GM12878 (cell line): ENCODE data around the gene ACTL10. TPM values are rescaled to one million over a fixed set of nuclear protein-coding genes. Genes with fewer than 3 reads are reported as not detected.
A peak's percentile ranks its signal among the peaks of the same experiment; 100 is the strongest.

Source experiments
- ATAC-seq: fragments of 200-7000 bp; cut with Tn5 transposase; 3 replicates; pipeline ENCODE4 v1.9.1; 2020; ENCODE audit warnings: mild to moderate bottlenecking, moderate library complexity
- BruUV-seq: library from RNA; stranded (reverse); fragments of 400-500 nt; replicated peaks from 2 replicates; lab custom pipeline; 2021; lab: Mats Ljungman, UMichigan
- CTCF ChIA-PET: fragments of 300-600 bp; sonication (Branson Sonifier 250); formaldehyde crosslinking; extraction: SDS; loops from one replicate; lab custom pipeline; 2021; ENCODE audit warnings: inconsistent platforms; lab: Yijun Ruan, JAX
- POLR2A ChIA-PET: fragments of 350-600 bp; formaldehyde crosslinking; extraction: SDS; loops from one replicate; lab custom pipeline; 2021; ENCODE audit warnings: inconsistent platforms; lab: Charles Lee
- RAD21 ChIA-PET: fragments of 300-600 bp; sonication (Branson Sonifier 250); formaldehyde crosslinking; loops from one replicate; lab custom pipeline; 2023; ENCODE audit warnings: antibody characterized with exemption; ENCODE audit not compliant: unreplicated experiment; lab: Charles Lee
- SMC1A ChIA-PET: fragments of 300-600 bp; sonication (Branson Sonifier 250); formaldehyde crosslinking; loops from one replicate; lab custom pipeline; 2023; ENCODE audit not compliant: unreplicated experiment, uncharacterized antibody; lab: Charles Lee
- DNase-seq: peaks from one replicate; pipeline ENCODE4 v3.0.0-alpha.2; 2011; ENCODE audit warnings: low read depth, low spot score
- FAIRE-seq: peaks from 3 replicates; lab custom pipeline; 2011; peaks lifted over from hg19 to GRCh38; lab: Jason Lieb, UNC
- H2AFZ ChIP-seq: 2 replicates; pipeline ENCODE4 v1.6.0; 2011; ENCODE audit warnings: low read depth, low read length, control low read depth; ENCODE audit not compliant: control insufficient read depth
- H3K27ac ChIP-seq: 2 replicates; pipeline ENCODE4 v1.5.1; 2011; ENCODE audit warnings: control low read depth; ENCODE audit not compliant: control insufficient read depth, insufficient read depth
- H3K27me3 ChIP-seq, 2 experiments: replicated peaks in 1 of 2; 2 replicates each; pipeline versions ENCODE4 v1.6.0 to v1.6.1; 2011; ENCODE audit warnings: low read length in 1 of 2; ENCODE audit not compliant: control insufficient read depth in 2 of 2, insufficient read depth in 2 of 2
- H3K36me3 ChIP-seq, 2 experiments: 2 replicates each; pipeline ENCODE4 v1.5.1; 2011; ENCODE audit warnings: low read length in 1 of 2; ENCODE audit not compliant: control insufficient read depth in 2 of 2, insufficient read depth in 2 of 2
- H3K4me1 ChIP-seq: 2 replicates; pipeline ENCODE4 v1.6.1; 2011; ENCODE audit warnings: mild to moderate bottlenecking, low read length, moderate library complexity, mixed read lengths; ENCODE audit not compliant: control insufficient read depth, insufficient read depth
- H3K4me2 ChIP-seq: 2 replicates; pipeline ENCODE4 v1.6.0; 2011; ENCODE audit warnings: control low read depth; ENCODE audit not compliant: control insufficient read depth, insufficient read depth
- H3K4me3 ChIP-seq: fragments of 200-600 bp; sonication (generic); 2 replicates; pipeline ENCODE4 v1.5.1; 2016
- H3K79me2 ChIP-seq: 2 replicates; pipeline ENCODE4 v1.6.0; 2011; ENCODE audit warnings: low read length; ENCODE audit not compliant: control insufficient read depth, insufficient read depth
- H3K9ac ChIP-seq: 2 replicates; pipeline ENCODE4 v1.8.0; 2011; ENCODE audit warnings: low read length, control low read depth, mixed read lengths; ENCODE audit not compliant: control insufficient read depth, insufficient read depth
- H3K9me3 ChIP-seq: replicated peaks from 3 replicates; pipeline ENCODE4 v1.5.1; 2011; ENCODE audit warnings: mild to moderate bottlenecking, low read length; ENCODE audit not compliant: control insufficient read depth, insufficient read depth
- H4K20me1 ChIP-seq: 2 replicates; pipeline ENCODE4 v1.6.0; 2011; ENCODE audit not compliant: control insufficient read depth, insufficient read depth
- BACH1 ChIP-seq: fragments of 450-650 bp; IDR thresholded peaks from 2 replicates; pipeline ENCODE4 v1.6.1; 2017; ENCODE audit warnings: mild to moderate bottlenecking, borderline replicate concordance
- CREB1 ChIP-seq: IDR thresholded peaks from 2 replicates; pipeline ENCODE4 v1.6.1; 2012; ENCODE audit warnings: low read depth, mild to moderate bottlenecking, inconsistent platforms
- DPF2 ChIP-seq: fragments of 450-650 bp; IDR thresholded peaks from 2 replicates; pipeline ENCODE4 v1.6.1; 2017; ENCODE audit warnings: mild to moderate bottlenecking
- SIX5 ChIP-seq: IDR thresholded peaks from 2 replicates; pipeline ENCODE4 v1.6.1; 2011; ENCODE audit warnings: mild to moderate bottlenecking, low read depth, low read length, moderate library complexity; ENCODE audit not compliant: severe bottlenecking
- SMC3 ChIP-seq: IDR thresholded peaks from 2 replicates; pipeline ENCODE4 v1.6.1; 2011; ENCODE audit warnings: low read length, improper control_type of control experiment, borderline replicate concordance
- SREBF1 ChIP-seq: IDR thresholded peaks from 2 replicates; pipeline ENCODE4 v1.6.1; 2012; ENCODE audit warnings: mild to moderate bottlenecking, low read length
- STAT3 ChIP-seq: IDR thresholded peaks from 2 replicates; pipeline ENCODE4 v1.6.1; 2011; ENCODE audit warnings: low read depth, low read length, improper control_type of control experiment
- ZBTB40 ChIP-seq: fragments of 450-650 bp; IDR thresholded peaks from 2 replicates; pipeline ENCODE4 v1.6.1; 2016; ENCODE audit warnings: mild to moderate bottlenecking, moderate library complexity, borderline replicate concordance
- ZNF207 ChIP-seq: fragments of 450-650 bp; IDR thresholded peaks from 2 replicates; pipeline ENCODE4 v1.6.1; 2014; ENCODE audit warnings: antibody characterized with exemption, mild to moderate bottlenecking, borderline replicate concordance
- ZNF622 ChIP-seq: fragments of 450-650 bp; IDR thresholded peaks from 2 replicates; pipeline ENCODE4 v1.6.1; 2017; ENCODE audit warnings: mild to moderate bottlenecking, inconsistent platforms
- ZSCAN29 ChIP-seq: fragments of 450-650 bp; IDR thresholded peaks from 2 replicates; pipeline ENCODE4 v1.6.1; 2017; ENCODE audit warnings: mild to moderate bottlenecking, moderate library complexity
- WGBS: methylation state at CpG from one replicate; pipeline ENCODE4 v1.1.6; 2016; ENCODE audit warnings: low lambda C conversion rate; ENCODE audit not compliant: insufficient replicate concordance, insufficient coverage; ENCODE audit errors: missing lambda C conversion rate; 5-methylcytosine and 5-hydroxymethylcytosine counted together
- in situ Hi-C: fragments of 300-500 bp; cut with MboI; formaldehyde crosslinking; loops from 9 replicates; pipeline ENCODE4 v1.14.3; 2018; ENCODE audit warnings: mixed read lengths
- intact Hi-C: fragments of 100-400 bp; cut with micrococcal nuclease; formaldehyde crosslinking; loops from one replicate; pipeline ENCODE4 v1.14.2; 2022; ENCODE audit not compliant: unreplicated experiment
- polyA plus RNA-seq, 11 experiments: library from polyadenylated mRNA; depleted of rRNA in 4 of 11; unstranded in 6 of 11; stranded (reverse) in 5 of 11; fragments of >200 nt; fragmentation: Nextera tagmentation in 4 of 11; fragmentation: Illumina TruSeq in 1 of 11; extraction: Ambion mirVana in 4 of 11; extraction: Trizol in 1 of 11; gene quantifications; 1 replicate in 1 of 11; 2 replicates in 10 of 11; pipeline versions ENCODE4 v1.2.1 to v1.2.3, GENCODE V29; 2011 to 2016; ENCODE audit warnings: inconsistent platforms in 2 of 11, missing spikeins in 2 of 11, low read depth in 1 of 11
- total RNA-seq, 4 experiments: library from RNA; depleted of rRNA in 3 of 4; stranded (reverse); fragments of >200 nt in 3 of 4; fragmentation: Illumina TruSeq in 1 of 4; extraction: Trizol in 1 of 4; gene quantifications; 2 replicates each; pipeline versions ENCODE4 v1.2.1 to v1.2.3, GENCODE V29; 2013 to 2021
- TF ChIP-seq, protein P1 (sequence below): IDR thresholded peaks from 2 replicates; pipeline ENCODE4 v1.6.1; 2012; ENCODE audit warnings: low read length, inconsistent platforms
- TF ChIP-seq, protein P2 (sequence below): fragments of 450-650 bp; formaldehyde crosslinking; IDR thresholded peaks from 2 replicates; pipeline ENCODE4 v1.5.0; 2022; ENCODE audit warnings: mild to moderate bottlenecking, missing genetic modification characterization
- TF ChIP-seq, protein P3 (sequence below): fragments of 450-650 bp; IDR thresholded peaks from 2 replicates; pipeline ENCODE4 v1.6.1; 2017; ENCODE audit warnings: borderline replicate concordance

The ACTL10 gene
- total and polyA plus RNA-seq, 10 of the 15 experiments (the other 5 are each of a cell fraction or from before 2014, with no cell fraction given) = 0.12 to 5.0 (median 0.89) TPM

DNA sequence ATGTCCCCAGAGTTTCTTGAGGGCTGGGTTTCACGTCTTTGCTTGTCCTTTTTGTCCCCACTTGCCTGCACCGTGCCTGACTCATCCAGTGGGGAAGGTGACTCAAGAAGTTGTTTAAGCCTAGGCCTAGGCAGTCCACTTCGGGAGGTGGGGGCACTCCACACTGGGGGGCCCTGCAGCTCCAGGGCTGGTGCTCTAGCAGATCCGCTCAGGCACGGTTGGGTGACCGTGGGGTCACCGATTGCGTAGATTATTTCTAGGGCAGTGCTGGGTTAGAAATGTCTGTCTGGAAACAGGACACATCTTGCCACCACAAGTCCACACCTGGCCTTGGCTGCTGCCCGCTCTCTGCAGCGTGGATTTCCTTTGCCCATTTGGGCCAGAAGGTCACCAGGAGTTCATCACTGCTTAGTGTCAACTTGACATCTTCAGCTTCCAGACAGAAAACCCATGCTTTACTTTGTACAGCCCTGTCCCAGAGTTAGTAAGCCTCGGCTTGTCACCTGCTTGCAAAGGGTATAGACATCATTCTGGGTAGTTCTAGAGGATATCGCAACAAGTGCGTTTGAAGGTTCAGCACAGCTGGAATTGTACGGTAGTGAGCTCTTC lies 18.2 kb upstream of the ACTL10 start:
- DNase-seq (no peak), ATAC-seq (no peak), FAIRE-seq (no peak)
- peaks cover 37% of the 10 kb centered on the region for H3K4me1 ChIP-seq
- 0 out of 4 replicates have a peak, but pooled peaks cover 0 to 3% of the 10 kb centered on the region in 2 experiments for H3K36me3 ChIP-seq
- CTCF ChIA-PET = interaction anchor here (0.7 to 1.2 kb wide), 3 partner anchors 128 to 386 kb away, joined by 3 to 4 read pairs (median 3); no protein-coding TSS in a partner anchor
- SMC1A ChIA-PET = interaction anchor here (1.2 to 1.8 kb wide), 3 partner anchors 18 to 48 kb away, joined by 4 to 6 read pairs (median 4); partner anchors contain the start of gene ACTL10
- POLR2A ChIA-PET = no interaction called here
- BruUV-seq = no TSS peak
- no peak overlapping the region for H3K9ac ChIP-seq
- no peaks in the 10 kb centered on the region for H3K79me2 ChIP-seq
- RAD21 ChIA-PET = interaction anchor here (1.2 kb wide), 1 partner anchor 148 kb away, joined by 5 read pairs; no protein-coding TSS in a partner anchor
- H3K9me3 ChIP-seq = no peaks in the 10 kb centered on the region
- WGBS = 69% methylated on average over 14 of the region's 14 CpGs
- H3K27me3 ChIP-seq = no peaks in the 10 kb centered on the region; a peak in 1 of 4 replicates
- intact Hi-C loops = no loop called here
- no peak overlapping the region for H3K4me3 ChIP-seq
- no peak overlapping the region for H2AFZ ChIP-seq
- H4K20me1 ChIP-seq = peaks cover 4% of the 10 kb centered on the region; the same call in 1 of the 2 replicates
- peak overlapping the region; percentile 62 for H3K4me2 ChIP-seq
- H3K27ac ChIP-seq = no peak overlapping the region
- in situ Hi-C loops = no loop called here
- TF ChIP-seq, protein P1, sequence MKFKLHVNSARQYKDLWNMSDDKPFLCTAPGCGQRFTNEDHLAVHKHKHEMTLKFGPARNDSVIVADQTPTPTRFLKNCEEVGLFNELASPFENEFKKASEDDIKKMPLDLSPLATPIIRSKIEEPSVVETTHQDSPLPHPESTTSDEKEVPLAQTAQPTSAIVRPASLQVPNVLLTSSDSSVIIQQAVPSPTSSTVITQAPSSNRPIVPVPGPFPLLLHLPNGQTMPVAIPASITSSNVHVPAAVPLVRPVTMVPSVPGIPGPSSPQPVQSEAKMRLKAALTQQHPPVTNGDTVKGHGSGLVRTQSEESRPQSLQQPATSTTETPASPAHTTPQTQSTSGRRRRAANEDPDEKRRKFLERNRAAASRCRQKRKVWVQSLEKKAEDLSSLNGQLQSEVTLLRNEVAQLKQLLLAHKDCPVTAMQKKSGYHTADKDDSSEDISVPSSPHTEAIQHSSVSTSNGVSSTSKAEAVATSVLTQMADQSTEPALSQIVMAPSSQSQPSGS = no peak
- TF ChIP-seq STAT3 (no peak), SREBF1 (no peak), CREB1 (no peak), ZBTB40 (no peak), BACH1 (no peak), ZSCAN29 (no peak), SMC3 (no peak), SIX5 (no peak), ZNF207 (no peak), DPF2 (no peak), ZNF622 (no peak)
- TF ChIP-seq, protein P2, sequence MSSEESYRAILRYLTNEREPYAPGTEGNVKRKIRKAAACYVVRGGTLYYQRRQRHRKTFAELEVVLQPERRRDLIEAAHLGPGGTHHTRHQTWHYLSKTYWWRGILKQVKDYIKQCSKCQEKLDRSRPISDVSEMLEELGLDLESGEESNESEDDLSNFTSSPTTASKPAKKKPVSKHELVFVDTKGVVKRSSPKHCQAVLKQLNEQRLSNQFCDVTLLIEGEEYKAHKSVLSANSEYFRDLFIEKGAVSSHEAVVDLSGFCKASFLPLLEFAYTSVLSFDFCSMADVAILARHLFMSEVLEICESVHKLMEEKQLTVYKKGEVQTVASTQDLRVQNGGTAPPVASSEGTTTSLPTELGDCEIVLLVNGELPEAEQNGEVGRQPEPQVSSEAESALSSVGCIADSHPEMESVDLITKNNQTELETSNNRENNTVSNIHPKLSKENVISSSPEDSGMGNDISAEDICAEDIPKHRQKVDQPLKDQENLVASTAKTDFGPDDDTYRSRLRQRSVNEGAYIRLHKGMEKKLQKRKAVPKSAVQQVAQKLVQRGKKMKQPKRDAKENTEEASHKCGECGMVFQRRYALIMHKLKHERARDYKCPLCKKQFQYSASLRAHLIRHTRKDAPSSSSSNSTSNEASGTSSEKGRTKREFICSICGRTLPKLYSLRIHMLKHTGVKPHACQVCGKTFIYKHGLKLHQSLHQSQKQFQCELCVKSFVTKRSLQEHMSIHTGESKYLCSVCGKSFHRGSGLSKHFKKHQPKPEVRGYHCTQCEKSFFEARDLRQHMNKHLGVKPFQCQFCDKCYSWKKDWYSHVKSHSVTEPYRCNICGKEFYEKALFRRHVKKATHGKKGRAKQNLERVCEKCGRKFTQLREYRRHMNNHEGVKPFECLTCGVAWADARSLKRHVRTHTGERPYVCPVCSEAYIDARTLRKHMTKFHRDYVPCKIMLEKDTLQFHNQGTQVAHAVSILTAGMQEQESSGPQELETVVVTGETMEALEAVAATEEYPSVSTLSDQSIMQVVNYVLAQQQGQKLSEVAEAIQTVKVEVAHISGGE = no peak
- TF ChIP-seq, protein P3, sequence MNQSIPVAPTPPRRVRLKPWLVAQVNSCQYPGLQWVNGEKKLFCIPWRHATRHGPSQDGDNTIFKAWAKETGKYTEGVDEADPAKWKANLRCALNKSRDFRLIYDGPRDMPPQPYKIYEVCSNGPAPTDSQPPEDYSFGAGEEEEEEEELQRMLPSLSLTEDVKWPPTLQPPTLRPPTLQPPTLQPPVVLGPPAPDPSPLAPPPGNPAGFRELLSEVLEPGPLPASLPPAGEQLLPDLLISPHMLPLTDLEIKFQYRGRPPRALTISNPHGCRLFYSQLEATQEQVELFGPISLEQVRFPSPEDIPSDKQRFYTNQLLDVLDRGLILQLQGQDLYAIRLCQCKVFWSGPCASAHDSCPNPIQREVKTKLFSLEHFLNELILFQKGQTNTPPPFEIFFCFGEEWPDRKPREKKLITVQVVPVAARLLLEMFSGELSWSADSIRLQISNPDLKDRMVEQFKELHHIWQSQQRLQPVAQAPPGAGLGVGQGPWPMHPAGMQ = no peak
